Measurements from ENCODE around the gene HOTAIR.

Gene HOTAIR

DNA sequence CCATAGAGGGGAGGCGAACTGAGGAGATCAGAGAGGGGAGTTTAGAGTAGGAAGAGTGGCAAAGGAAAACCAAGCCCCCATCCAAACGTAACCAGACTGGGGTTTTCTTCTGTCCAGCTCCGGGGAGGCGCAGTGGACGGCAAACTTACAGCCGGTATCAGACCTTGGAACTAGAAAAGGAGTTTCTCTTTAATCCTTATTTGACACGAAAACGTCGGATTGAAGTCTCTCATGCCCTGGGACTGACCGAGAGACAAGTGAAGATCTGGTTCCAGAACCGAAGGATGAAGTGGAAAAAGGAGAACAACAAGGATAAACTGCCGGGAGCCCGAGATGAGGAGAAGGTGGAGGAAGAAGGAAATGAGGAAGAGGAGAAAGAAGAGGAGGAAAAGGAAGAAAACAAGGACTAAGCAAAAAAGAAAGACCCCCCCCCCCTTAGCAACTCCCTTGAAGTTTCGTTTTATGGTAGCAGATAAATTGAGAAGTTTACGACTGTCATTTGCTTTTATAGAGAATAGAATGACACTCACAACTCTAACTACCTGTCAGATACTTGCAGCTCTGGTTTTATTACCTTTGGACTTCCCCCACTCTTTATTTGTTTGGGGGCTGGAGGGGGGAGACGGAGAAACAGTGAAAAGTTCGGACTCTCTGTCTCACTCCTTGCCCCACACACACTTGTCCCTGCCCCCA, 36.4 kb upstream of the HOTAIR start:
- no peak for FAIRE-seq

GRCh38 chr12:54010053-54010971, 35.6 kb upstream of the HOTAIR start:
- no peak for FAIRE-seq

GRCh38 chr12:54009171-54010052, 34.7 kb upstream of the HOTAIR start:
- no peak for FAIRE-seq

- FAIRE-seq = no peak
Observed at GRCh38 chr12:54008260-54008552, 33.5 kb upstream of the HOTAIR start.

DNA sequence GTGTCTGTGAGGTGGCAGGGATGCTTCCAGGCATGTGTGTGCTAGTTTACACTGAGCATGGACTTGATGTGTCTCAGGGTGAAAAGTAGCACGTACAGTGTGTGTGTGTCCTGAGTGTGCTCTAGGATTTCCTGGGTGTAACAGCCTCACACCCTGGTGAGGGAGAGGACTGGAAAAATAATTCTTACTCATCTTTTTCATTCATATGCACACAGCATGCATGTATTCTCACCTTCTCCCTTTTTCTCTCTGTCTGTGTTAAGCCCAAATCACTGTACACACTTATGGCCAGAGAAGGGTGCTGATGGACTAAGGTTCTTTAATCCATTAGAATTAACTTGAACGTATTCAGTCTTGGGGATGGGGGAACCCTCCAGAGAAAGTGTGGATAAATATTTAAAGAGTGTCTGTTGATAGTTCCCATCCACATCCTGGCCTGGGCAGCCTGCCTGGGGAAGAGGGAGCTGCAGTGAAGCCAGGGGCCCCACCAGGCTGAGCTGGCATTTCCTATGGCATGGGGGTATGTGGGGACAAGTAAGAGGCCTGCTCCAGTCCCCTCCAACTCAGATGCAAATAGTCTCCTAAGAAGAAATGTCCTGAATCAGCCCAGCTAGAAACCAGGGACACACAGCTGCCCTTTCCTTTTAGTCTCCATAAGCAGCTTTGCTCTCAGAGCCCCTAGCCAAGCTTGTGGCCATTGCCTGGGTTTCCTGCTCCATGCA, 32.9 kb upstream of the HOTAIR start:
- no peak for FAIRE-seq

DNA sequence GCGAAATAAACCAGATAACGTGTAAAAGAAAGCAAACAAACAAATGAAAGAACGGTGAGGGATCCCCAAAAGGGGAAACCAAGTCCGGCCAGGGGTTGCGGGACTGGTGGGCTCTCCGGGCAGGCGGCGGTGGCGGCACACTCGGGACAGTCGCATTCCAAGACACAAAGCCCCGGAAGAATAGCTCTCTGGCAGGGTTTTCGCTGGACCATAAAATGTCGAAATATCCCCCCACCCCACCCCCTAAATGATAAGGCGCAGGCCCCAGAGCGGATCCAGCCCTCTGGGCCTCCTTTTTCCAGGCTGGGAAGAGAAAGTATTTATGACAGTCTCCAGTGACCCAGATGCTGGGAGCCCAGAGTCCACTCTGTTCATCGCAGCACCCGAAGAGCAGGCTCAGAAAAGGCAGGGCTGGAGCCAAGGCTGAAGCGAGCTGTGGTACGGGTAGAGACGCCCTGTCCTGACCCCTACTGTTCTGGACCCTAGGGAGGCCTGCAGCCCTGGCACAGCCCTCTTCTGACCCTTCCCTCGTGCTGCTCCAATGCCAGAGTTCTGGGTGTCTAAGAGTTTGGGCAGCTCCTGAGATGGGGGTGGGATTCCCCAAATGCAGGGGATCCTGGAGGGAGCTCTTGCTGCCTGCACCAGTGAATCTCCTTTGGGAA, 31.9 kb upstream of the HOTAIR start:
- no peak for FAIRE-seq

DNA sequence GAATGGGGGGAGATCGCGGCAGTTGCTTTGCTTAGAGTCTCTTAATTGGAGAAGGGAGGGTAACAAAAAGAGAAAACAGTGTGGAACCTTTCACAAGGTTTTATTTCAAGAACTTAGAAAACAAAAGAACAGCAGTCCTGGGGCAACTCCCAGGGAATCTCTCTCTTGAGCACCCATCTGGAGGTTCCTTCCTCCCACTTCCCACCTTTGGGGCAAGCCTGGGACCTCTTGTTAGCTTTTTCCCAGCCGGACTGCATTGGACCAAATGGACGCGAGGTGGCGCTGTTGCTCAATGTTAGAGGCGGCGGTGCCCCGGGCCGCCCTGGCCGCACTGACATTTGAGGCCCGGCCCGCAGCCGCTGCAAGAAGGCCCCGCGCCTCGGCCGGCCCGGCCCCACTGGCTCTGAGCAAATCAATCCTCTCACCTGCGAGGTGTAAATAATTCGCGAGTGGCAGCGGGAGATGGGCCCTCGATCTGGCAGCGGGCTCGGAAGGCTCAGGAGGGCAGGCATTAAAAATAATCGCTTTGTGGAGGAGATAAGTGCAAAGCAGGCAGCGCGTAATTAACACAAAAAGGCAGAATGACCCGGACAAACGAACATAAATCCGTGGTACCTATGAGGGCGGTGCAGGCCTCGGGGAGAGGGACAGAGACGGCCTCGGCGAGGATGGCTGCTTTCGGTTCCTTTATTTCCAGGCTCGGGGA, 31.3 kb upstream of the HOTAIR start:
- no peak for FAIRE-seq

GRCh38 chr12:54005531-54005852, 30.7 kb upstream of the HOTAIR start:
- FAIRE-seq = no peak

DNA sequence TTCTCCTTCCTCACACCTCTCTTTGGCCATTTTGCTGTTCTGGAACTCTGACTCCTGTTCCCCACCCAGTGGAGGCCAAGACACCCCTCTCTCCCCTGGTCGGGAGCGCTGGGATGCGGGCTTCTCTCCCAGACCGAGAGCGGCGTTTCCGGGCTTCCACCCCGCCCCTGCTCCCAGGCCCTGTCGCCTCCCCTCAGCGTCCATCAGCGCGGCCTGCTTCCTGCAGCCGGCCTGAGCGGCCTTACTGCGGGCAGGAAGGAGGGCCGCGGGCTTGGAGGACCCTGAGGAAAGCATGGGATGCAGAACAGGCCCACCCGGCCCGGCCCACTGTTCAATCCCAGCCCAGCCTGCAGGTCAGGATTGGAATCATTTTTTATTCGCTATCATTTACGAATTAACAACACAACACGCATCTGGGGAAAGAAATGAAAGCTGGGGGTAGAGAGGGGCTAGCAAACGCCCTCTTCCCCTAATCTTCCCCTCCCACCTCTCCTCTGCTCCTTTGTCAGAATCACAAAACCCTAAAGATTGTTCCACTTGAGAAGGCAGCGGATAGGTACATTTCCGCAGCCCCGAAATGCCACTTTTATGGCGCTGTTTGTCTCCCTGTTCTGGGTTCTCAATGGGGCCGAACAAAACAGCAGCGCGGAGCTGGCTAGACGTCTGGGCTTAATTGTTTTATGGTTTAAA, 30.2 kb upstream of the HOTAIR start:
- no peak for FAIRE-seq

GRCh38 chr12:54004063-54004840, 29.5 kb upstream of the HOTAIR start:
- no peak for FAIRE-seq

DNA sequence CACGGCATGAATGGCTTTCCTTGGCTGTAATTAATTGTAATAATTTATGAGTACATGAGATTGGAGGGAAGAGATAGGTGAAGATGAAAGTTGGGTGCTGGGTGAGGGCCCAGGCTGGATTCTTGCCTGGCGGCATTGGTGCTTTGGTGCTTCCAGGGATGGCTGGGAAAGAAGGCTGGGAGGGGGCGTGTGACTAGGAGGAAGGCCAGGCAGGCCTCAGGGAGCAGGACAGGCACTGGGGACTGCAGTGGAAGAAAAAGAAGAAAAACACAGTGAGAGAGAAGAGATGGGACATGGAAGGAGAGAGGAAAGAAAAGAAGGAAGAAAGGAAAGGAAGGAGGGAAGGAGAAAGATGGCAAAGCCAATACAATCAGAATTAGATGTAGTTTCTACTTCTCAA, 28.9 kb upstream of the HOTAIR start:
- FAIRE-seq = no peak

DNA sequence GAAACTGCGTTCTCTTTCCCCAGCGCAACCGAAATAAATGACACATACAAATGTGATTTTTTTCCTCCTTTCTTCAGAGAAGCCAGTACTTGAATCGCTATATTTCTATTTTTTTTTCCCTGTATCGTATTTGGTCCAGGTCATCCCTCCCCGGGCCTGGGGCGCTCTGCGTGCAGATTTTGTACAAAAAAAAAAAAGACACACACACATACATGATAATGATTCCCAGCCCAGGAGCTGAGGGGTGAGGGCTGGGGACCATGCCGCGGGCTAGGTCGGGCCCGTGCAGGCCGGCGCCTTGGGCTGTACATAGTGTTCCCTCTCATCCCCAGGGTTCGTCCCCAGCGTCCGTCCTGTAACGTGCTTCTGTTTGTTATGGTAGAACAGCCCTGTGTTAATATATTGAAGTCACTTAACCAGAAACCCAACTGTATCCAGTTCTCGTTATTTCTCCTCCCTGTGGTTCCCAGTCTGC, 28.2 kb upstream of the HOTAIR start:
- FAIRE-seq = no peak

DNA sequence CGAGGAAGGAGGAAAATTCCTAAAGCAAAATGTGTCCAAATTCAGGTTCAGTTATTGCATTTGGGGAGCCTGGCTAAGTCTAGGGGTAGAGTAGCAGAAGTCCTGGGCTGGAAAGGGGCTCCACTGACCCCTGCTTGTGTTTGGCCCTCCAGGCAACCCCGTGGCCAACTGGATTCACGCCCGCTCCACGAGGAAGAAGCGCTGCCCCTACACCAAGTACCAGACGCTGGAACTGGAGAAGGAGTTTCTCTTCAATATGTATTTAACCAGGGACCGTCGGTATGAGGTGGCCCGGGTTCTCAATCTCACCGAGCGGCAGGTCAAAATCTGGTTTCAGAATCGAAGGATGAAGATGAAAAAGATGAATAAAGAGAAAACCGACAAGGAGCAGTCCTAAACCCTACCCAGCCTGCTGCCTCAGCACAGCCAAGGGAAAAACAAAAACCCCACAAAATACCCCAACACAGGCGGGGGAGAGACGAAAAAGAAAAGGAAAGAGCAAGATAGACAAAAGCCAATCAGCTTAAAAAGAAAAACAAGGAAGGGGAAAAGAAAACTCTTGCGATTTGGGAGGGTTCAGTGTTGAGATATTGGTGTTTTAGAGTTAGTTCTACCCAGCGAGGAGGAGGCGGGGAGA, 27.6 kb upstream of the HOTAIR start:
- FAIRE-seq = no peak

GRCh38 chr12:54001283-54002187, 26.8 kb upstream of the HOTAIR start:
- no peak for FAIRE-seq

DNA sequence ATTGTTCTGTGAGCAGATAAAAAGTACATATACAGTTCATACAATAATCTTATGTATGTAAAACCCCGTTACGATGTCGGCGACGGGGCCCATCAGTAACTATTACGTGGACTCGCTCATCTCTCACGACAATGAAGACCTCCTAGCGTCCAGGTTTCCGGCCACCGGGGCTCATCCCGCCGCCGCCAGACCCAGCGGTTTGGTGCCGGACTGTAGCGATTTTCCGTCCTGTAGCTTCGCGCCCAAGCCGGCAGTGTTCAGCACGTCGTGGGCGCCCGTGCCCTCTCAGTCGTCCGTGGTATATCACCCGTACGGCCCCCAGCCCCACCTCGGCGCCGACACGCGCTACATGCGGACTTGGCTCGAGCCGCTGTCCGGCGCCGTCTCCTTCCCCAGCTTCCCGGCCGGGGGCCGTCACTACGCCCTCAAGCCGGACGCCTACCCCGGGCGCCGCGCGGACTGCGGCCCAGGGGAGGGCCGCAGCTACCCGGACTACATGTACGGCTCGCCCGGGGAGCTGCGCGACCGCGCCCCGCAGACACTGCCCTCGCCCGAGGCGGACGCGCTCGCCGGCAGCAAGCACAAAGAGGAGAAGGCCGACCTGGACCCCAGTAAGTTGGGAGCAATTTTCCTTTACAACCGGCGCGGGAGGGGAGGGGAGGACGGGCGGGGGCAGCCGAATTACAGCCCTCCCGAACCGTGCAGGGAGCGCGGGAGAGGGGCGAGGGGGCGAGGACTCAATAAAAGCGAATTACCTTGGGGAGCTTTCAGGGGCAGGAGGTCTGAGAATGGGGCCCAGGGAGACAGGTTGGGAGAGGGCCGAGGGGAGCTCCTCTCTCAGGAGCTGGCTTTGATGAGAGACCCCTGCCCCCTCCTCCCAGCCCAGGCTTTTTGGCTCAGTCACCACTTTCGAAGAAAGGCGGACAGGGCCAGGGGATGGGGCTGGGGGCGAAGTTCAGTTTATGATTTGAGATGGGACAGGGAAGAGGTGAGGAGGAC, 25.7 kb upstream of the HOTAIR start, which contains the start of gene HOXC9:
TSS of gene HOXC9 (plus strand) at position 46 of the 999 bp plus-strand sequence. CDS start at position 74, 28 bp downstream.
- FAIRE-seq = no peak

GRCh38 chr12:53999559-54000115, 24.9 kb upstream of the HOTAIR start:
- no peak for FAIRE-seq

GRCh38 chr12:53998900-53999236, 24.1 kb upstream of the HOTAIR start:
- no peak for FAIRE-seq
